Fibroblast of pulmonary artery (primary cell): Measurements from ENCODE around the gene CAMK1D.

Experiments used
- DNase-seq: peaks from one replicate; pipeline ENCODE4 v3.0.0-alpha.2; 2010; ENCODE audit warnings: low read depth
- H3K4me3 ChIP-seq: replicated peaks from 2 replicates; pipeline ENCODE4 v1.5.1; 2011; ENCODE audit warnings: low read depth, mild to moderate bottlenecking, control low read depth, low read length, moderate library complexity
- TF ChIP-seq, protein P1 (sequence below): IDR thresholded peaks from 2 replicates; pipeline ENCODE4 v1.5.1; 2011; ENCODE audit warnings: mild to moderate bottlenecking, control low read depth, low read length, inconsistent platforms; ENCODE audit errors: missing control alignments

Gene CAMK1D

DNA sequence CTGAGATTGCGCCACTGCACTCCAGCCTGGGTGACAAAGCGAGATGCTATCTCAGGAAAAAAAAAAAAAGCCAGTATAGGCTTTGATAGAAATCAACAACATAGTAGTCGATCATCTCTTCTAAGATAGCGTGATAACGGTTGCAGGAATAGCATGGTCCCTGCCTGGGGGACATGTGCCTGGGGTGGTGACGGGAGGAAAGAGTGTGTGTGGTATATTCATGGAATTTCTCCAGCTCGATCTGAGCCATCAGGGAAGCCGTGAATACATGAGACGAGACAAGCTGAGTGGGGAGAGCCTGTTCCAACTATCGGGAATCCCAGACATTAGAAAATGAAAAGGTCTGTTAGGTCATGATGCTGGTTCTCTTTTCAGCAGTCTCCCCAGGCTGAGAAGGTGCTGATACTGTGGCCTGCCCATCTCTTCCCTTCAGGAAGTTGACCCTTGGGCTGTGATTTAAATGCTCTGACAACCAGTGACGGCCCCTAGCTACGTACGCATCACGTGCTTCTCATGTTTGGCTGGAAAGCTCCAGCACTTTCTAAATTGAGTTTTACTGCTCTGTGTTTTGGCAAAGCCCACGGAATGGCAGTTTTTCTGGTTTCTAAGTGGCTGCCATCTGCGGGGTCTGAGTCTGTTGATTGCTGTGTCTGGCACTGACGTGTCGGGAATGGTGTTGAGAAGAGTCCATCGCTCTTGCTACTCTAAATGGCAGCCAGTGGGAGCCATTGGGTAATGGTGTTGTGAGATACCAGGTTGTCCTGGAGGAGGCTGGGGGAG, 422.8 kb downstream of the CAMK1D start:
- no peak overlapping the region for H3K4me3 ChIP-seq
- DNase-seq, result no peak
- TF ChIP-seq, protein P1, sequence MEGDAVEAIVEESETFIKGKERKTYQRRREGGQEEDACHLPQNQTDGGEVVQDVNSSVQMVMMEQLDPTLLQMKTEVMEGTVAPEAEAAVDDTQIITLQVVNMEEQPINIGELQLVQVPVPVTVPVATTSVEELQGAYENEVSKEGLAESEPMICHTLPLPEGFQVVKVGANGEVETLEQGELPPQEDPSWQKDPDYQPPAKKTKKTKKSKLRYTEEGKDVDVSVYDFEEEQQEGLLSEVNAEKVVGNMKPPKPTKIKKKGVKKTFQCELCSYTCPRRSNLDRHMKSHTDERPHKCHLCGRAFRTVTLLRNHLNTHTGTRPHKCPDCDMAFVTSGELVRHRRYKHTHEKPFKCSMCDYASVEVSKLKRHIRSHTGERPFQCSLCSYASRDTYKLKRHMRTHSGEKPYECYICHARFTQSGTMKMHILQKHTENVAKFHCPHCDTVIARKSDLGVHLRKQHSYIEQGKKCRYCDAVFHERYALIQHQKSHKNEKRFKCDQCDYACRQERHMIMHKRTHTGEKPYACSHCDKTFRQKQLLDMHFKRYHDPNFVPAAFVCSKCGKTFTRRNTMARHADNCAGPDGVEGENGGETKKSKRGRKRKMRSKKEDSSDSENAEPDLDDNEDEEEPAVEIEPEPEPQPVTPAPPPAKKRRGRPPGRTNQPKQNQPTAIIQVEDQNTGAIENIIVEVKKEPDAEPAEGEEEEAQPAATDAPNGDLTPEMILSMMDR, result no peak

DNA sequence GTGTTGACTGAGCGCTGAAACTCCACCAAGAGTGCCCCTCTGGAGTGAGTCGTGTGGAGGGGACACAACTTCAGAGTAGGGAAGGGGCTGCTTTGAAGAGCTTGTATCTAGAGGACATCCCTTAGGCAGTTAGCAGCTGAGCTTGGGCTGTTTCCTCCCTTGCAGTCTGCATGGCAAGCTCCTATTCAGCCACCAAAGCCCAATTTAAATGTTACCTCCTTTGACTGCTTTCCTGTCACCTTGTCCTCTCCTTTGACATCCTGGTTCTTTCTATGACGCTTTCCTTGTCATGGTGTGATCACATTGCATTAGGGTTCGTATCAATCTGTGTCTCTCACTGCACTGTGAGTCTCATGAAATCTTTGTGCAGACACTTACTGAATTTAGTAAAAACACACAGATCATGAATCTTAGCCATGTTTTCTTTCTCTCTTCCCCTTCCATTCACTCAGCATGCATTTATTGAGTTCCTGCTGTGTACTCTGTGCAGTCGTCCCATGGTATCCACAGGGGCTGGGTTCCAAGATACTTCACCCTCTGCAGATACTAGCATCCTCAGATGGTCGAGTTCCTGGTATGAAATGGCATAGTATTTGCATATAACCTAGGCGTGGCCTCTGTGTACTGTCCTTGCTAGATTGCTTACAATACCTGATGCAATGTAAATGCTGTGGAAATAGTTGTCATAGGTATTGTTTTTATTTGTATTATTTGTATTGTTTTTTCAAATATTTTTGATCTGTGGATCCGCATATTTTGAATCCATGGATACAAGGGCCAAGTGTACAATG, 423.6 kb downstream of the CAMK1D start:
- TF ChIP-seq, protein P1, result no peak
- no peak overlapping the region for H3K4me3 ChIP-seq
- DNase-seq, result no peak

- TF ChIP-seq, protein P1, result no peak
- DNase-seq, result no peak
- H3K4me3 ChIP-seq, result no peak overlapping the region
Measured at GRCh38 chr10:12774204-12774894, 425.0 kb downstream of the CAMK1D start.

DNA sequence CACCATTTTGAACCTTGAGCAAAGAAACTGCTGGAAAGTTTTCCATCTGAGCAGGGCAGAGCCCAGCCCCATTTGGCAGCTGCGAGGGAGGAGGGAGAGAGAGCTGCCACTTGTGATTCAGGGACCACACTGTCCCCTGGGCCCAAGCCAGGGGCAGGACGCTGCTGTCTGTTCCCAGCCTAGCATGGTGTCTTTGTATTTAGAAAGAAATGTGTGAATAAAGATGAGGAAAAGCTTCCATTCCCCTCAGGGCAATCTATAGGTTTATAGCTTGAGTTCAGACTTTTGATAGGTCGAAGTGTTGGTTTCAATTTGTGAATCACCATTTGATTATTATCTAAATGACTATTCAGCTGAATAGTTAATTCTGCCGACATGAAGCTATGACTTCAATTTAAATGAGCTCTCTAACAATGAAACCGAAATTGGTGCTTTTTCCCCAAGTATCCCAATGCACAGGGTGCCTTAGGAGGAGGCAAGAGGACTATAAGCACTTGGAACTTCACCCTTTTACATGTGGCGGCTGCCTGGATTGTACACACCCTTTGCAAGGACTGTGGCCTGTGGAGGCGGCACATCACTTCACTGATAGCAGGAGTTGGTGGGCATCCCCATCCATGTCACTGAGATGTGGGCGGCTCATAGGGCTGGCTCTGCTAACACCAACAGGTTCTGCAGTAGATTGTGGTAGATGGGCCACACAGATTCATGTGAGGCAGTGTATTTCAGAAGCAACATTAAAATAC, 428.7 kb downstream of the CAMK1D start:
- H3K4me3 ChIP-seq, result no peak overlapping the region
- TF ChIP-seq, protein P1, result no peak
- no peak for DNase-seq

GRCh38 chr10:12780634-12781601, 431.6 kb downstream of the CAMK1D start:
- no peak overlapping the region for H3K4me3 ChIP-seq
- peak; percentile 10 for DNase-seq
- TF ChIP-seq, protein P1, result no peak
